Psoas muscle (tissue), 8 donors: Measurements from ENCODE around the gene SERPINF2. TPM values are rescaled to one million over a fixed set of nuclear protein-coding genes. Genes with fewer than 3 reads are reported as not detected.

Experiments used
- ATAC-seq, 4 donors: fragments of 200-7000 bp; cut with Tn5 transposase; one replicate each; pipeline ENCODE4 v1.9.1; 2020; ENCODE audit warnings: moderate library complexity in 3 of 4, mild to moderate bottlenecking in 2 of 4
- DNase-seq, 2 donors: peaks; one replicate each; pipeline ENCODE4 v3.0.0-alpha.2; 2020
- H3K27ac ChIP-seq: fragments of 200-600 bp; one replicate; pipeline ENCODE4 v1.8.0; 2022
- H3K27me3 ChIP-seq, 3 donors: fragments of 200-600 bp in 1 of 3; one replicate each; pipeline versions ENCODE4 v1.6.1 to v1.8.0; 2013 to 2022; ENCODE audit warnings: low read length in 2 of 3, mild to moderate bottlenecking in 2 of 3, moderate library complexity in 1 of 3; ENCODE audit not compliant: insufficient read depth in 3 of 3
- H3K36me3 ChIP-seq, 2 donors: fragments of 200-600 bp in 1 of 2; one replicate each; pipeline versions ENCODE4 v1.6.1 to v1.8.0; 2013 to 2022; ENCODE audit warnings: low read depth in 1 of 2, mild to moderate bottlenecking in 1 of 2, moderate library complexity in 1 of 2; ENCODE audit not compliant: insufficient read depth in 1 of 2
- H3K4me1 ChIP-seq: fragments of 200-600 bp; one replicate; pipeline ENCODE4 v1.8.0; 2022
- H3K4me3 ChIP-seq: fragments of 200-600 bp; one replicate; pipeline ENCODE4 v1.8.0; 2022; ENCODE audit warnings: mild to moderate bottlenecking
- H3K9me3 ChIP-seq: fragments of 200-600 bp; one replicate; pipeline ENCODE4 v1.8.0; 2022
- CTCF ChIP-seq: fragments of 200-600 bp; IDR thresholded peaks from one replicate; pipeline ENCODE4 v1.8.0; 2022; ENCODE audit warnings: antibody characterized with exemption
- WGBS, 3 donors: extraction: QIAGEN DNeasy Blood & Tissue Kit; methylation state at CpG; one replicate each; pipeline versions ENCODE4 v1.1.6 to v1.1.7; 2013; 5-methylcytosine and 5-hydroxymethylcytosine counted together
- intact Hi-C, 2 donors: fragments of 100-400 bp; cut with DNase I; formaldehyde crosslinking; loops; one replicate each; pipeline versions ENCODE4 v1.11.0 to v1.14.2; 2022
- polyA plus RNA-seq, 3 donors: library from polyadenylated mRNA; stranded (reverse); fragments of 200-250 nt; gene quantifications; one replicate each; pipeline ENCODE4 v1.2.3, GENCODE V29; 2013
- total RNA-seq, 4 donors: library from RNA; stranded (reverse); fragmentation: NEBNext Ultra II Directional in 2 of 4; extraction: Animal tissue kit (Norgen Biotek cat#: 25700) in 2 of 4; gene quantifications; one replicate each; pipeline versions ENCODE4 v1.2.1 to v1.2.4, GENCODE V29; 2021 to 2023
- donor health status: healthy with polysubstance abuse.
- donor health status: DM: no; HTN: no; CAD: no; lungs with moderate emphysema.
- donor health status: Bipolar disorder and iron deficiency.
- donor health status: healthy.
- donor health status: DM: yes; HTN: yes; CAD: no.
- donor health status: DM: no; HTN: no; CAD: no.
- donor health status: DM: no; HTN: no; CAD: no.
- donor health status: DM: yes; HTN: yes; CAD: no.

The SERPINF2 gene
- total and polyA plus RNA-seq, 7 donors = 0.74 to 4.0 (median 3.6) TPM

GRCh38 chr17:1755827-1756262 lies 13.2 kb downstream of the SERPINF2 start:
- ATAC-seq = peak; percentile 17 to 63 (median 46)
- no peaks in the 10 kb centered on the region for H3K27me3 ChIP-seq
- H3K36me3 ChIP-seq = no peaks in the 10 kb centered on the region
- intact Hi-C loops = no loop called here
- peak overlapping the region; percentile 53 for H3K27ac ChIP-seq
- DNase-seq = no peak
- TF ChIP-seq CTCF = no peak
- WGBS, 3 donors = 14 to 31% (median 18%) methylated on average over 17 of the region's 17 CpGs
- H3K4me1 ChIP-seq = peaks cover 16% of the 10 kb centered on the region
- no peak overlapping the region for H3K4me3 ChIP-seq
- H3K9me3 ChIP-seq = no peaks in the 10 kb centered on the region

GRCh38 chr17:1758807-1759206 lies 16.1 kb downstream of the SERPINF2 start:
- no peaks in the 10 kb centered on the region for H3K27me3 ChIP-seq
- DNase-seq (no peak), ATAC-seq (no peak)
- WGBS, 3 donors = 48 to 73% (median 64%) methylated on average over 15 of the region's 15 CpGs
- no peaks in the 10 kb centered on the region for H3K9me3 ChIP-seq
- intact Hi-C loops = no loop called here
- no peak overlapping the region for H3K4me3 ChIP-seq
- H3K4me1 ChIP-seq = peaks cover 18% of the 10 kb centered on the region
- peak overlapping the region; percentile 58 for H3K27ac ChIP-seq
- no peaks in the 10 kb centered on the region for H3K36me3 ChIP-seq
- no peak for TF ChIP-seq CTCF

GRCh38 chr17:1759529-1759928 lies 16.9 kb downstream of the SERPINF2 start:
- Histone ChIP-seq H3K27me3 (no peaks in the 10 kb centered on the region), H3K4me3 (no peak overlapping the region), H3K36me3 (no peaks in the 10 kb centered on the region), H3K4me1 (peaks cover 26% of the 10 kb centered on the region), H3K9me3 (no peaks in the 10 kb centered on the region), H3K27ac (peak overlapping the region; percentile 58)
- WGBS, 3 donors = 65 to 82% (median 69%) methylated on average over 5 of the region's 5 CpGs
- ATAC-seq (no peak), DNase-seq (no peak)
- TF ChIP-seq CTCF = no peak
- intact Hi-C loops = no loop called here

GRCh38 chr17:1762233-1762900 lies 19.7 kb downstream of the SERPINF2 start:
- peak; percentile 77 to 85 (median 80) for ATAC-seq
- peak; percentile 84 to 86 for DNase-seq
- Histone ChIP-seq H3K36me3 (peaks cover 0 to 7% of the 10 kb centered on the region in 2 donors), H3K27ac (peak overlapping the region; percentile 92), H3K4me3 (peak overlapping the region; percentile 71), H3K27me3 (no peaks in the 10 kb centered on the region), H3K9me3 (no peaks in the 10 kb centered on the region), H3K4me1 (peaks cover 44% of the 10 kb centered on the region)
- intact Hi-C loops = loop anchor here (2.0 to 5.0 kb wide), 3 partner anchors 32 to 42 kb away; no protein-coding TSS in a partner anchor
- 19 to 26% (median 22%) methylated on average over 21 of the region's 21 CpGs for WGBS, 3 donors
- TF ChIP-seq CTCF = no peak
